T-helper 2 cell (primary cell): ENCODE measurements around the gene OSR1.

Experiments used
- DNase-seq, 5 experiments: peaks; one replicate each; pipeline versions ENCODE4 v3.0.0 to v3.0.0-alpha.2; 2012 to 2022

OSR1 gene

GRCh38 chr2:19357402-19358241 is 801 bp downstream of the OSR1 start:
- DNase-seq: no peak

- DNase-seq: no peak
Measured at GRCh38 chr2:19356545-19357401, 1.6 kb downstream of the OSR1 start.

GRCh38 chr2:19355931-19356544 is 2.4 kb downstream of the OSR1 start:
- no peak for DNase-seq

GRCh38 chr2:19355416-19355821 is 3.0 kb downstream of the OSR1 start:
- DNase-seq: no peak

GRCh38 chr2:19355014-19355405 is 3.4 kb downstream of the OSR1 start:
- no peak for DNase-seq

DNA sequence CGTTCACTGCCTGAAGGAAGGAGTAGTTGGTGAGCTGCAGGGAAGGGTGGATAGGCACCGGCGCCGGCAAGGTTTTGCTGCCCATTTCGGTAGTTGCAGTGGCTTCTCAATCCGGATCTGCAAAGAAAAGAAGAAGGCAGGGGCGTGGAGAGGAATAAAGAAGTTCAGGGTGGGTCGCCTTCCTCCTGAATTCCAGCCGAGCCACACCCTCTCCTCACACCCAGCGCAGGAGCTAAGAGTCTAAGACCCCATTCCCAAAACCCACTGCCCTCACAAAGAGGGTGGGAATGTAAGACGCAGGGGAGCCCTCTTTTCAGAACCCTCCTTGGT is 4.7 kb downstream of the OSR1 start:
- DNase-seq: no peak

DNA sequence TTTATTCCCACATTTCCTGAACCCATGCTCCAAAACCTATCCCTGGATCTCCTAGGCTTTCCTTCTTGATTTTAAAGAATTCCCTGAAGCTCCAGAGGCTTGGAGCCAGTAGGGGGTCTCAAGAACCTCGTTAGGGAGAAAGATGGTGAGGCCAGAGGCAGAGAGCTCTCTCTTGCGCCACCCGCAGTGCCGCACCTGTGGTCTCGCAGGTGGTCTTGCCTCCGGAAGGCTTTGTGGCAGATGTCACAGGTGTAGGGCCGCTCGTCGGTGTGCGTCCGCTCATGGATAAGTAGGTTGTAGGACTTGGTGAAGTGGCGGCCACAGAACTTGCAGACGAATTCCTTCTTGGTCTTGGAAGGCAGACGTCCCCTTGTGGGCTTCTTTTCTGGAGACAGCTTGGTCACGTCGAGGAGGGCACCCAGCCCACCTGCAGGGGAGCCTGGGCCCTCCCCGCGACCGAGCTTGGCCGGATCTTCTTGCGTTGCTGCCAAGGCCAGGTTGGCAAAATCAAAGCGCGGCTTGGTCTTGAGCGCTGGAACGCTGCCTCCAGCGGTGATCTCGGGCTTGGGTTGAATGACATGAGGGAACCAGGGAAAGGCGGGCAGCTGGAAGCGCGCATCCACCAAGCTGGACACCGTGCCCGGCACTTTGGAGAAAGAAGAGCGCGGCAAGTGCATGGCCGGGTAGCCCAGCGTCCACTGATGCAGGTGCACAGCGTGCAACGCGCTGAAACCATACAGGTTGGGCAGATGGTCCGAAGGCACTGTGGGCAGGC is 5.3 kb downstream of the OSR1 start:
- no peak for DNase-seq

GRCh38 chr2:19351899-19352697 is 6.3 kb downstream of the OSR1 start:
- no peak for DNase-seq

DNA sequence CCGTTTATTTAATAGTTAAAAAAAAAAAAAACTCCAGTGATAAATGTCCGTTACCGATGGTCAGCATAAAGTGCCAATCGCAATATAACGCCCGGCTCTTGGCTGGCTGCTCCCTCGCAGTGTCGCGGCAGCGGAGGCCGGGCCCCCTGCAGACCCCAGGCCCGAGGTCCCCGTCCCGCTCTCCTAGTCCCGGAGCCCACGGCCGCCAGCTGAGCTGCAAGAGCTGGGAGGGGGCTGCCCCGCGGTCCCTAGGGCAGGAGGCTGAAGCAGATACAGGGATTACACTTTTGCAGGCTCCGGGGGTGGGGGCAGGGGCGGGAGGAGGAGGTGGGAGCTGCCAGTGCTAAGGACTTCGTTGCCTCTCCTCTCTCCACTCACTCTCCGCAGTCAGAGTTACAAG is 6.9 kb downstream of the OSR1 start:
- DNase-seq: no peak

- DNase-seq: no peak
Measured at GRCh38 chr2:19350678-19351401, 7.6 kb downstream of the OSR1 start.

GRCh38 chr2:19349911-19350677 is 8.3 kb downstream of the OSR1 start:
- peak in 2 of 5 experiments; percentile 31 to 34 for DNase-seq

DNA sequence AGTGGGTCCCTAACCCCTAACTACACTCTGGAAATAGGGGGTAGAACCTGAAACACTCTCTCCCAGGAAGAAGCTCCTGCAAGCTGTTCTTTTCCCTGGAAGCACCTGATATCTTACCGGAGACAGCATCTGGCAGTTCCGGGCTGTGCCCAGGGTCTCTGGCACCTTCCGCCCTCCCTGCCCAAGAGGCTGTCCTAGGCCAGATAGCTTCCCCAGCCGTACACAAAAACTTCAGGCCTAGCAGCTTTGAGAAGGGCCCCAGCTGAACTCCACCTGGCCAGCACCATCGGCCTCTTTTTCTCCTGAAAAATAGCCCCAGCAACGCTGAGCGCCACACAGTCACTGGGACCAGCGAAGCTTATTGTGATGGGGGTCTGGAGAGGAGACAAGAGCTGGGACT is 9.7 kb downstream of the OSR1 start:
- DNase-seq: no peak

- DNase-seq: peak; percentile 85 to 96 (median 94)
Measured at GRCh38 chr2:19347619-19348562, 10.5 kb downstream of the OSR1 start.

DNA sequence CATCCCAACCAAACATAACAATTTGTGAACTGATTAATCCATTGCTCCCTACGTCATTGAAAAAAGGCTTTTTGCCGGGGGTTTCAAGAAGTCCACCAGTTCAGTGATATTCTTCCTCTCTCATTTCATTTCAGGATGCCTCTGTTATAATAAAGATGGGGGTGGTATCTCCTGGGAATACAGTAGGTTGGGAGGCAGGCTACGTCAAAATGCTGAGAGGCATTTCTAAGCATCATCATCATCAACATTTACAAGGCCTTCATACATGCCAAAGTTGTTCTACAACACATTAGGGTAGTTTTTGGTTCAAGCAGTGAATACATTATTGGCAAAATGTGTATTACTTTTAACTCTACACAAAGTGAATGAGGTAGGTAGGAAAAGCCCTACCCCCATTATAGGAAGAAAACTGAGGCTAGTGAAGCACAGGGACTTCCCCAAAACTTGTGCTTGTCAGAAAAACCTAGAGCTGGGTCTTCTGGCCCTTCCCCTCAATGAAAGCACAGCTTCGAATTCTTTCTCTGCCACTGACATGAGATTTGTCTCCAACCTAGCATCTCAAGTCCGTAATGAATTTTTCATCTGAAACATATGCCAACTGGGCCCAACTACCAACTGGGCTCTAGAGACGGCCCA is 11.3 kb downstream of the OSR1 start:
- no peak for DNase-seq

DNA sequence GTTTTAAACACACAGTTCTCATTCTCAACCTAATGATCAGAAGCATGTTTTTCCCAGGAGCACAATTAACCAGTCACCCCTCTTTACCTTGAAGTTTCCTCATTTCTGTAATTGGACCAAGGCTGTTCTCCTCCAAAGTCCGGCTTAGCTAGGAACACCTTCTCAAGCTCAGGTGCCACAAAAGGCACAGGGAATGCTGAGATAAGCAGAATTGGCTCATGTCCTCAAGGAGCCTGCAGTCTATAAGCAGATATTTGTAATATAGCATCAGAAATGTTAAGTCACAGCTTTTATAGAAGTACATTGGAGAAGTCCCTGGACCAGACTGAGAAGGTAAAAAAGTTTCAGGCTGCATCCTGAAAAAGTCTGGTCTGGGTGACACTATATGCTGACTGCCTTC is 20.7 kb downstream of the OSR1 start:
- no peak for DNase-seq

DNA sequence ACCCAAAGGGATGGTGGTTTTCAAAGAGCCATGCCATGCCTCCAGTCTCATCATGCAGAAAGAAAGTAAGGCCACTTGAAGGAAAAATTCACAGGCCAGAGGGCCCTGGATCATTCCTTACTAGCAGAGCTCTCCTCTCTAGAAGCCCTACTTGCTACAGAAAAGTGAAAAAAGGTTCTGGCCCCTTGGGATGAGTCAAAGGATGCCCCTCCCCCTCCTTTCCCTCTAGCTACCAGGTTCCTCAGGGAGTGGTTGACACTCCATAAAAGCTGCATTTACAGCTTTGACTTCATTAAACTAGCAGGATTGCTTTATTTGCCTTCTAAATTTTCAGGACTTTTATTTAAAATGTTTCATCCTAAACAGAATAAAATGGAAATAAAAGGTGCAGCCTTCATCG is 21.2 kb downstream of the OSR1 start:
- no peak for DNase-seq

DNA sequence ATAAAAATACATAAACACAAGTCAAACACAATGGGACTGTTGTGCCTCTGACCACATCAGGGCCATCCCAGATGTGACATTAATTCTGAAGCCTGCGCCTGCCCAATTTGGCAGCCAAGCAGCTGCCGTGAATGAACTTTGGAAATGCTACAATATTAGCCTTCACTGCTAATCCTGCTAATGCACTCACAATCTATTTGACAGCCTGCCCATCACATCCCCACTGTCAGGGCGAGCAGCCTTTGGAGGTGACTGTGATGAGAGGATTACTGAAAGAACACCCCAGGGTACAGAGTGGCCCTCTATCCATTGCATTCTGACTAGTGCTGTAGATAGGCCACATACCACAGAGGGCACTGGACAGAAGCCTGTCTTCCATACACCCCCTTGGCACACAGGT is 21.6 kb downstream of the OSR1 start:
- no peak for DNase-seq

DNA sequence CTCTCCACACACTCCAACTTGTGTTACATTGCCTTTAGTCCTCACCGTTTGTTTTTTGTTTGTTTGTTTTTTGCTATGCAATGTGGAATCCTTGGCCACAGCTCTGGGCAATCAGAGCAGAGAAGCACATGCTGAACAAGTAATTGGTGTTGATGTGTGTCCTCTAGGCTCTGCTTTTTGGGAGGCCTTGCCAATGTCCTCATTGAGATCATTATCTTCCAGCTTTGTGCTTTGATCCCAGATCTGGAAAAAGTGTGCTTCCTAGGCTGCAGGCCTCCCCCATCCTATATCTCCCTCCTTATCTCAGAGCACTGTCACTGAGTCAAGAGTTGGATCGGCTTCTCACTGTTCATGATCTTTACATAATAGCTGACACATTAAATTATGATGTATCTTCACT is 25.9 kb downstream of the OSR1 start:
- DNase-seq: no peak

- DNase-seq: no peak
Measured at GRCh38 chr2:19331450-19331849, 27.0 kb downstream of the OSR1 start.
